Measurements from ENCODE around the gene ATG9A. TPM values are rescaled to one million over a fixed set of nuclear protein-coding genes. Genes with fewer than 3 reads are reported as not detected.

The ATG9A gene
- total RNA-seq, 1 experiment from 2014 or later, result 46.4 TPM

DNA sequence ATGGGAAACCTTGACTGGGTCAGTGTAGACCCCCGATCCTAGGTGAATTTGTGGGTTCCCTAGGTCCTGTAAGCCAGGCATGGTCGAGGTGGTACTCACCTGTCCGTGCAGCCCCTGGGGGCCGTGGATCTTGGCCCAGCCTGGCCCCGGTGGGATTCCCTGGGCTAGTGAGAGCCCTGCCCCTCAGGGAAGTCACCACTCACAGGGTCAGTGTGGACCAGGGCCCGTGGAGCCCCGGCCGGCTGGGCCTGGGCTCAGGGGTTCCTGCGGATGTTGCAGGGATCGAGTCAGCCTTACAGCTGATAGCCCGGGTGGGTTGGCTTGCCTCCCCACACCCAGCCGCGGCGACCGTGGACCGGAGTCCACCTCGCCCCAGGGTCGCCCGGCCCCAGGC lies 528 bp downstream of the ATG9A start:
- no peak overlapping the region for H3T11ph ChIP-seq (ENCODE audit: low read length)
- H4K5ac ChIP-seq (ENCODE audit: insufficient read length, low read depth, low read length), result no peak overlapping the region
- H2BK20ac ChIP-seq (ENCODE audit: low read depth, low read length, poor library complexity, severe bottlenecking), result no peak overlapping the region
- no peaks in the 10 kb centered on the region for H3K9me3 ChIP-seq (ENCODE audit: control insufficient read depth, low read depth, low read length)
- H2AFZ ChIP-seq (ENCODE audit: low read length), result no peak overlapping the region
- Mint-ChIP-seq H3K27ac (peak overlapping the region in 1 of 3 experiments; percentile 40; a peak in 1 of 7 replicates), H3K9me3 (no peaks in the 10 kb centered on the region; a peak in 1 of 5 replicates), H3K4me3 (peak overlapping the region; percentile 81 to 99), H3K36me3 (ENCODE audit: insufficient read depth in 1 of 3, low read depth in 3 of 3) (peaks cover 22 to 54% (median 48%) of the 10 kb centered on the region in 3 experiments), H3K4me1 (peaks cover 11% of the 10 kb centered on the region in 2 experiments), H3K27me3 (ENCODE audit: low read depth) (no peaks in the 10 kb centered on the region)
- H2AK5ac ChIP-seq (ENCODE audit: insufficient read length, low read length), result no peak overlapping the region
- no peaks in the 10 kb centered on the region for H4K20me1 ChIP-seq (ENCODE audit: control insufficient read depth, insufficient read depth, insufficient read length)
- no peak overlapping the region for H2BK12ac ChIP-seq (ENCODE audit: insufficient read length, low read depth, low read length)
- H3K4me2 ChIP-seq (ENCODE audit: insufficient read depth, insufficient read length, low read length), result peak overlapping the region; percentile 65
- WGBS (ENCODE audit: extremely low coverage, insufficient read length, low lambda C conversion rate), result no CpG with 5 or more reads among the region's 19 CpGs
- no peak overlapping the region for H2BK120ac ChIP-seq (ENCODE audit: low read depth, low read length, poor library complexity, severe bottlenecking)
- no peaks in the 10 kb centered on the region for H3K27me3 ChIP-seq (ENCODE audit: insufficient read depth, low read length)
- H3K4me1 ChIP-seq (ENCODE audit: insufficient read depth, low read length), result no peaks in the 10 kb centered on the region
- no peak overlapping the region for H4K8ac ChIP-seq (replicated peaks; ENCODE audit: insufficient read length, low read depth, low read length)
- no peak overlapping the region for H3K56ac ChIP-seq (ENCODE audit: insufficient read length, low read depth, low read length)
- 0 out of 2 replicates have a peak, but pooled peaks cover 2% of the 10 kb centered on the region for H3K79me2 ChIP-seq (ENCODE audit: insufficient read depth, low read length)
- no peak overlapping the region for H2BK5ac ChIP-seq (ENCODE audit: insufficient read length, low read length)
- H3K23me2 ChIP-seq (ENCODE audit: insufficient read length, low read depth, low read length, poor library complexity, severe bottlenecking), result no peaks in the 10 kb centered on the region
- H3K4ac ChIP-seq (ENCODE audit: low read depth, low read length), result no peak overlapping the region
- H2BK15ac ChIP-seq (ENCODE audit: low read depth, low read length), result no peak overlapping the region
- no peak overlapping the region for H4K91ac ChIP-seq (ENCODE audit: insufficient read length, low read depth, low read length)
- no peaks in the 10 kb centered on the region for H3K79me1 ChIP-seq (ENCODE audit: insufficient read depth, low read depth, low read length, poor library complexity, severe bottlenecking)
- no peak overlapping the region for H3K27ac ChIP-seq (ENCODE audit: insufficient read length, low read depth, low read length)
- H3K14ac ChIP-seq (ENCODE audit: insufficient read depth, low read length), result no peak overlapping the region; the same call in 1 of the 2 replicates
- DNase-seq, result no peak
- H3K9ac ChIP-seq (ENCODE audit: extremely low read depth, insufficient read length, low read length), result peak overlapping the region; percentile 74
- TF ChIP-seq, protein P1, sequence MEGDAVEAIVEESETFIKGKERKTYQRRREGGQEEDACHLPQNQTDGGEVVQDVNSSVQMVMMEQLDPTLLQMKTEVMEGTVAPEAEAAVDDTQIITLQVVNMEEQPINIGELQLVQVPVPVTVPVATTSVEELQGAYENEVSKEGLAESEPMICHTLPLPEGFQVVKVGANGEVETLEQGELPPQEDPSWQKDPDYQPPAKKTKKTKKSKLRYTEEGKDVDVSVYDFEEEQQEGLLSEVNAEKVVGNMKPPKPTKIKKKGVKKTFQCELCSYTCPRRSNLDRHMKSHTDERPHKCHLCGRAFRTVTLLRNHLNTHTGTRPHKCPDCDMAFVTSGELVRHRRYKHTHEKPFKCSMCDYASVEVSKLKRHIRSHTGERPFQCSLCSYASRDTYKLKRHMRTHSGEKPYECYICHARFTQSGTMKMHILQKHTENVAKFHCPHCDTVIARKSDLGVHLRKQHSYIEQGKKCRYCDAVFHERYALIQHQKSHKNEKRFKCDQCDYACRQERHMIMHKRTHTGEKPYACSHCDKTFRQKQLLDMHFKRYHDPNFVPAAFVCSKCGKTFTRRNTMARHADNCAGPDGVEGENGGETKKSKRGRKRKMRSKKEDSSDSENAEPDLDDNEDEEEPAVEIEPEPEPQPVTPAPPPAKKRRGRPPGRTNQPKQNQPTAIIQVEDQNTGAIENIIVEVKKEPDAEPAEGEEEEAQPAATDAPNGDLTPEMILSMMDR (conservative IDR thresholded peaks at IDR 0.05), result no peak
- H3K18ac ChIP-seq (ENCODE audit: insufficient read length, low read depth, low read length), result no peak overlapping the region
- H3K23ac ChIP-seq (ENCODE audit: insufficient read length, low read depth, low read length), result no peak overlapping the region

Data from H9 (cell line).